GOT3 (cell line): ENCODE measurements around the gene DLEC1.

Experiments
- DNase-seq: peaks from one replicate; lab custom pipeline; 2025; ENCODE audit warnings: mixed read lengths; lab: John Stamatoyannopoulos, UW

Gene DLEC1

DNA sequence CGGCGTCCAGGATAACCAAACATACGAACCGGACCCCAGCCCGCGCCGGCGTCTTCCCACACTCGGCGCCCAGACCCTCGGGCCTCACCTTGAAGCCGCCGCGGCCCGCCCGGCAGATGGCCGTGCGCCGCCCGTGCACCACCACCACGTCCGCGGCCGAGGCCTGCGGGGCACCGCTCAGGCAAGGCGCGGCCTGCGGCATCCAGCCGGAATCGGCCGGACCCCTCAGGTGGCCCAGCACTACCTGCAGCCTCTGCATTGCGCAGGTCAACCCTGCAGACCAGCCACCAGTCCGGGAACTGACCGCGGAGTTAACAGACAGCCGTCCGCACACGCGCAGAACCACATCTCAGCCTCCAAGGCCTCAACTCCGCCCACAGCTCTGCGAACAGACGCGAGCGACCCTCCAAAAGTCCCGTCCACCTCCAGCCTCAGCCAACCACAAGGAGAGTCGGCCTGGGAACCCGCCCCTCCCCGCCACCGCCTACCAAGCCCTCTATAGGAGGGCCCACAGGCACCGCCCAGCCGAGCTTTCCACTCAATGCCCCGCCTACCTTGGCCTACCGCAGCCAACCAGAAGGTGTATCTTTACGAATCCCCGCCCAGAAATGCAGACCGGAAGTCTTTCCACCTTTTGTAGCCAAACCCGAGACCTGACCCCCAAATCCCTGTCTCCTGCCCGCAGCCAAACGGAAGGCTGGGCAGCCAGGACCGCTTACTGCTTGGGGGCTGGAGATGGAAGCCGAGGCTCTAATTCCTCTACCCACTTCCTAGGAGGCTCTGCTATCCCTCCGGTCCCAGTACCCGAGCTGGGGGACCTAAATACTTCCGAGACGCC is 98.0 kb downstream of the DLEC1 start, which contains the start of gene ACAA1:
Gene ACAA1 (minus strand): TSS at position 351 of the 838 bp plus-strand sequence. CDS start 92 bp downstream, at position 259.
- DNase-seq = peak; percentile 91

DNA sequence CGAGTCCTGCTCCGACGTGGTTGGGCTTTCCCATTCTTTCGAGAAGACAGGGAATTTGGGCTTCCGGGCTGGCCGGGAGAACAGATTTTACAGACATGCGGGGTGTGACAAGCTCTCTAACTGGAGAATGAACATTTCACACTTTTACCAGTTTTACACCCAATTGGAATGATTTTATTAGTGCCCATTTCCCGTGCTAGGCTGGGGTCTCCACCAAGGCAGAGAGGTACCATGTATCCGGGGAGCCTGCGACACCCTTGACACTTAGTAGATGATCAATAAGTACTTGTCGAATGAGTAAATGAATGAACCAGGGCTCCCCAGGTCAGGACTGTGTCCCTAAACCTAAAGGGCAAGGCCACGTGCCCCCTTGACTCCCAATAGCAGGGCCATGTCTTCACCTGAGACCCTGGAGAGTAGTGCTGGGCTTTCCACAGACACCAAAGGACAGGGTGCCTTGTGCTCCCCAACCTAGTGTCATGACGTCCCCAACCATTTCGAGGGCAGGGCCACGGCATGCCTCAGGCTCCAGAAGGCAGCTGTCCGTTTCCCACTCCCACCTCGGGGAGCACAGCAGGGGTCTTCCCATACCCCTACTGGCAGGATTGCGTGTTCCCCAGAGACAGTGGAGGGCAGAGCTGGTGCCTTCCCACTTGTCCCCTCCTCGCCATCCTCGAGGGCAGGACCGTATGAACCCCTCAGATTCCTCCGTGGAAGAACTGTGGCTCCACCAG is 98.8 kb downstream of the DLEC1 start:
- DNase-seq = peak; percentile 52

DNA sequence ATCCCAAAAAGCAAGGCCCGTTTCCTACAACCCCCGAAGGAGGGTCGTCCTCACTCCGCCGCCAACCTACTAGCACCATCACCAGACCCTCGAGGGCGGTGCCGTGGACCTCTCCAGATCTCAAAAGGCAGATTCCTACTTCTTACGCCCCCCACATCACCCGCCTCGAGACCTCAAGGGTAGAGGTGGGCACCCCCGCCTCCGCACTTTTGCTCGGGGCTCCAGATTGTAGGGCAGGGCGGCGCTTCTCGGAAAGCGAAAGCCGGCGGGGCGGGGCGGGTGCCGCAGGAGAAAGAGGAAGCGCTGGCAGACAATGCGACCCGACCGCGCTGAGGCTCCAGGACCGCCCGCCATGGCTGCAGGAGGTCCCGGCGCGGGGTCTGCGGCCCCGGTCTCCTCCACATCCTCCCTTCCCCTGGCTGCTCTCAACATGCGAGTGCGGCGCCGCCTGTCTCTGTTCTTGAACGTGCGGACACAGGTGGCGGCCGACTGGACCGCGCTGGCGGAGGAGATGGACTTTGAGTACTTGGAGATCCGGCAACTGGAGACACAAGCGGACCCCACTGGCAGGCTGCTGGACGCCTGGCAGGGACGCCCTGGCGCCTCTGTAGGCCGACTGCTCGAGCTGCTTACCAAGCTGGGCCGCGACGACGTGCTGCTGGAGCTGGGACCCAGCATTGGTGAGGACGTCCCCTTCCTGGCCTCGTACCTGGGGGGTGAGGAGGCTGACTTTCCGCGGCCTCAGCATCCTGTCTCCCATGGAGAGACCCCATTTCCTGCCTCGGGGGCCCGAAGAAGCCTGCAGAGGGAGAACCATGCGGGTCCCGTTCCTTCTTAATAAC is 99.6 kb downstream of the DLEC1 start, which contains the start of gene MYD88:
Gene MYD88 (plus strand): TSS at position 313 of the 842 bp plus-strand sequence. CDS start 40 bp downstream, at position 353.
- DNase-seq = peak; percentile 12

DNA sequence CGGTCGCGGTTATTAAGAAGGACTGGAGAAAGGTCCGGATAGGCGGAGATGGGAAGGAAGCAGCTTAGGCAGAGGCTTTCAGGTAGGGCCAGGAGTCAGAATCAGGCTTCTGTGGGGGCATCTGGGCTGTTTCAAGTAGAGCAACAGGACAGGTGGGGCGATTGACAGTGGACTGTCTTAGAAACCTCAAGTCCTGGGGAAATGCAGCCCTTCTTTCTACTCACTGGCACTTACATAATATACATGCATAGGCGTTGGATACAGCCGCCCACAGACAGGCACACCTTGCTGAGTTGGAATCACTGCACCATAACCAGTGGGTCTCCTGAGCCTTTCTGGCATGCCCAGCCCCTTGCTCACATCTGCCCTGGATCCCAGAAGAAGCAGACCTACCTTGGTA is 100.2 kb downstream of the DLEC1 start:
- no peak for DNase-seq

DNA sequence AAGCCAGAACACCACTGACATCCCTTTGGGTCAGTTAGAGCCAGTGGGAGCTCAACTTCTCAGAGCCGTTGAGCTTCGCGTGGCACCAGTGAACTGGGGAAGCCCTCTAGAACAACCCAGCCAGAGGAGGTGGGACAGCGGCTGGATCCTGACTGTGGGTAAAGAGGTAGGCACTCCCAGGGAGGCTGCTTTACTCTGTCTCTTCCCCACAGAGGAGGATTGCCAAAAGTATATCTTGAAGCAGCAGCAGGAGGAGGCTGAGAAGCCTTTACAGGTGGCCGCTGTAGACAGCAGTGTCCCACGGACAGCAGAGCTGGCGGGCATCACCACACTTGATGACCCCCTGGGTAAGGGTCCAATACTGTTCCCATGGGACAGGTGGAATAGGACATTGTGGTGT is 100.6 kb downstream of the DLEC1 start:
- no peak for DNase-seq

DNA sequence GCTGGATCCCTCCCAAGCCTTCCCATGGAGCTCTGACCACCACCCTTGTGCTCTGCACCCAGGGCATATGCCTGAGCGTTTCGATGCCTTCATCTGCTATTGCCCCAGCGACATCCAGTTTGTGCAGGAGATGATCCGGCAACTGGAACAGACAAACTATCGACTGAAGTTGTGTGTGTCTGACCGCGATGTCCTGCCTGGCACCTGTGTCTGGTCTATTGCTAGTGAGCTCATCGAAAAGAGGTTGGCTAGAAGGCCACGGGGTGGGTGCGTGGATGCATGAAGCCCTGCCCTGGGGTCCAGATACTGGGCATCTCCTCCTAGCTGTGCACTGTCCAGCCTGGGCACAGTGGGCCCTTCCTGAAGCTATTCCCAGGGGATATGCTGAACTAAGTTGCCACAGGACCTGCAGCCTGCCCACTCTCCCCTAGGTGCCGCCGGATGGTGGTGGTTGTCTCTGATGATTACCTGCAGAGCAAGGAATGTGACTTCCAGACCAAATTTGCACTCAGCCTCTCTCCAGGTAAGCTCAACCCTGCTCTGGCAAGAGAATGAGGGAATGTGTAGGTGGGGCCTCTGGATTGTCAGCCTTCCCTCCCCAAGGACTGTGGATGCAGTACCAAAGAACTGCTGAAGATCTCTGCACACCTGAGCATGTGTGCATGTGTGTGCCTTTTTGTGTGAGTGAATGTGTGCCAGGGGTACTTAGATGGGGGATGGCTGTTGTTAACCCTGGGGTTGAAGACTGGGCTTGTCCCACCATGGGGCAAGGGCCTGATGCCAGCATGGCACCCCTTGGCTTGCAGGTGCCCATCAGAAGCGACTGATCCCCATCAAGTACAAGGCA is 101.5 kb downstream of the DLEC1 start:
- DNase-seq = no peak

DNA sequence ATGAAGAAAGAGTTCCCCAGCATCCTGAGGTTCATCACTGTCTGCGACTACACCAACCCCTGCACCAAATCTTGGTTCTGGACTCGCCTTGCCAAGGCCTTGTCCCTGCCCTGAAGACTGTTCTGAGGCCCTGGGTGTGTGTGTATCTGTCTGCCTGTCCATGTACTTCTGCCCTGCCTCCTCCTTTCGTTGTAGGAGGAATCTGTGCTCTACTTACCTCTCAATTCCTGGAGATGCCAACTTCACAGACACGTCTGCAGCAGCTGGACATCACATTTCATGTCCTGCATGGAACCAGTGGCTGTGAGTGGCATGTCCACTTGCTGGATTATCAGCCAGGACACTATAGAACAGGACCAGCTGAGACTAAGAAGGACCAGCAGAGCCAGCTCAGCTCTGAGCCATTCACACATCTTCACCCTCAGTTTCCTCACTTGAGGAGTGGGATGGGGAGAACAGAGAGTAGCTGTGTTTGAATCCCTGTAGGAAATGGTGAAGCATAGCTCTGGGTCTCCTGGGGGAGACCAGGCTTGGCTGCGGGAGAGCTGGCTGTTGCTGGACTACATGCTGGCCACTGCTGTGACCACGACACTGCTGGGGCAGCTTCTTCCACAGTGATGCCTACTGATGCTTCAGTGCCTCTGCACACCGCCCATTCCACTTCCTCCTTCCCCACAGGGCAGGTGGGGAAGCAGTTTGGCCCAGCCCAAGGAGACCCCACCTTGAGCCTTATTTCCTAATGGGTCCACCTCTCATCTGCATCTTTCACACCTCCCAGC is 102.4 kb downstream of the DLEC1 start:
- no peak for DNase-seq

DNA sequence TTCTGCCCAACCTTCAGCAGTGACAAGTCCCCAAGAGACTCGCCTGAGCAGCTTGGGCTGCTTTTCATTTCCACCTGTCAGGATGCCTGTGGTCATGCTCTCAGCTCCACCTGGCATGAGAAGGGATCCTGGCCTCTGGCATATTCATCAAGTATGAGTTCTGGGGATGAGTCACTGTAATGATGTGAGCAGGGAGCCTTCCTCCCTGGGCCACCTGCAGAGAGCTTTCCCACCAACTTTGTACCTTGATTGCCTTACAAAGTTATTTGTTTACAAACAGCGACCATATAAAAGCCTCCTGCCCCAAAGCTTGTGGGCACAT is 102.9 kb downstream of the DLEC1 start:
- DNase-seq = no peak

DNA sequence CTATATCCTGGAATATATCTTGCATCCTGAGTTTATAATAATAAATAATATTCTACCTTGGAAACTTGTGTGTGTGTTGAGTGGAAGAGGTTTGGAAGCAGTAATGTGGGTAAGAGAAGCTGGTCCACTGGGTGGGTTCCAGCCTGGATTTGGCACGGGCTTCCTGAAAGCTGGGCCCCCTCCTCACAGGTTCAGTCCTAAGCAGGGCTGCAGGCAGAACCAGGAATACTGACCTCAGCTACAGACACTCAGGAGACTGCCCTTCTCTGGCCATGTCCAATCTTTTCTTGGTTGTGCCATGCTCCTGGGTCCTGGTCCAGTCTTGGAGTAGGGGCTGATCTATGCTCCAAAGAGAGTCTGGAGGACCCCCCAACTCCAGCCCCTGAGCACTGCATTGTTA is 104.0 kb downstream of the DLEC1 start:
- no peak for DNase-seq

DNA sequence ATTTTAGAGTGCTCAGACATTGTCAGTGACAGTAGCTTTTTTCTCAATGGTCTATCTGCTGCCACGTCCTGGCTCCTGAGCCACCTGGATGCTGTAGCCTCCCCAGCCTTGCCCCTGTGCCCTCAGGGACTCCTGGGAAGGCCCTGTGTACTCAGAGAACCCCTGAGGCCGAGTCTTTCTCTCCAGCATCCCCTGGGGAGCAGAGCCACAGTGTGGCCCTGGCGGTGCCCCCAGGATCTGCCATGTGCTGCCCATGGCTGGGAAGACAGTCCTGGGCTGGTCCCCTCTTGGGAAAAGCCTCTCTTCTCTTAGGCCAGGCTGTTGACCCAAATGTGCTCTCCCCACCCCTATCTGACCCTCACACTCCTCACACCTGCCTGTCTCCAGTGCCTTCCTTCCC is 104.5 kb downstream of the DLEC1 start:
- DNase-seq = no peak

DNA sequence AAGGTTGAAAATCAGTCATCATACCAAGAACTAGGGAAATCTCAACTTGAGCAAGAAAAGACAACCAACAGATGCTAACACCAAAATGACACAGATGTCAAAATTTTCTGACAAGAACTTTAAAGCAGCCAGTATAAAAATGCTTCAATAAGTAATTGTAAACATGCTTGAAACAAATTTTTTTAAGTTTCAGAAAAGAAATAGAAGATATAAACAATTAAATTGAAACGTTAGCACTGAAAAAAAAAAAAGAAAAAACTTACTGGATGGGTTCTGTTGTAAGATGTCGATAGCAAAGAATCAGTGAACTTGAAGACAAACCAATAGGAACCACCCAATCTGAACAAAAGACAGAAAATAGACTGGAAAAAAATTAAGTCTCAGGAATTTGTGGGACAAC is 107.5 kb downstream of the DLEC1 start:
- no peak for DNase-seq

DNA sequence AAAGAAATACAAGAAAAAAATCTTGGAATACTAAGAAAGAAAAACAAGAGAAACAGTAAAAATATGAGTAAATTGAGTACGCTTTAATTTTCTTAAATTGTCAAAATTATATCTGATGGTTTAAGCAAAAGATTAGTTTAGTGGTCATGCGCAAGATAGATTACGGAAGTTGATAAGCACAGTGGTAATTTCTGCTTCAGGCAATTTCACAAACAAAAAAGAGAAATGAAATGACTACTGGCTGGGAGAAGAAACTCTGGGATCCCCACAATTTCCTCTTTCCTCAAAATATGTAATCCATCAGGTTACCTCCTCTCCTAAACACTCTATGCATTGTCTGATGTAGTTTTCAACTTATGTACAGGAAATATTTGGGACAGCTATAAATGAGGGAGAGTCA is 108.4 kb downstream of the DLEC1 start:
- DNase-seq = no peak

DNA sequence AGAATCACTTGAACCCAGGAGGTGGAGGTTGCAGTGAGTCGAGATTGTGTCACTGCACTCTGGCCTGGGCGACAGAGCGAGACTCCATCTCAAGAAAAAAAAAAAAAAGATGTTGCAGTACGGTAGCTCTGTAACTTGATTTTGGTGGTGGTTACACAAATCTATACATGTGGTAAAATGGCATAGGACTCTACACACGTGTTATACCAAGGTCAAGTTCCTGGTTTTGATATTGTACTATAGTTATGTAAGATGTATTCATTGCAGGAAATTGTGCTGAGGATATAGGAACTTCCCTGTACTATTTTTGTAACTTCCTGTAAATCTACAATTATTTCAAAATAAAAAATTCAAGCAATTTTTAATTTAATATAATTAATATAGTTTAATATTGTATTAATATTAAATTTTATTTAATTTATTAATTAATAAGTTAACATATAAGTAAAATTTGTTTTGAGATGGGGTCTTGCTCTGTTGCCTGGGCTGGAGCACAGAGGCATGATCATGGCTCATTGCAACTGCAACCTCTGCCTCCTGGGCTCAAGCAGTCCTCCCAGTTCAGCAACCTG is 109.4 kb downstream of the DLEC1 start:
- DNase-seq = no peak

DNA sequence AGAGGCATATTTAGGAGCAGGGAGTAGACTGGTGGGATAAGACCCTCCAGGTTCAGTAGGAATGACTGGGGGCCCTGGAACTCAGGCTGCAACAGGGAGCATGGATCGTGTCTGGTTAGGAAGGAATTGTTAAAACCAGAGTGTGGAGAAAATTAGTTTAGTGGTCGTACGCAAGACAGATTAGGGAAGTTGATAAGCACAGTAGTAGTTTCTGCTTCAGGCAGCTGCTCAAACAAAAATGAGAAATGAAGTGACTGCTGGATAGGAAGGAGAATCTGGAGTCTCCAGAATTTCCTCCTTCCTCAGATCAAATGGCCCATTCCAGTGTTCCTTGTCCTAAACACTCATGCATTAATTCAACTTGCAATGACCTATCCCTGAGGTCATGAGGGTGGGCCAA is 110.7 kb downstream of the DLEC1 start:
- DNase-seq = no peak

DNA sequence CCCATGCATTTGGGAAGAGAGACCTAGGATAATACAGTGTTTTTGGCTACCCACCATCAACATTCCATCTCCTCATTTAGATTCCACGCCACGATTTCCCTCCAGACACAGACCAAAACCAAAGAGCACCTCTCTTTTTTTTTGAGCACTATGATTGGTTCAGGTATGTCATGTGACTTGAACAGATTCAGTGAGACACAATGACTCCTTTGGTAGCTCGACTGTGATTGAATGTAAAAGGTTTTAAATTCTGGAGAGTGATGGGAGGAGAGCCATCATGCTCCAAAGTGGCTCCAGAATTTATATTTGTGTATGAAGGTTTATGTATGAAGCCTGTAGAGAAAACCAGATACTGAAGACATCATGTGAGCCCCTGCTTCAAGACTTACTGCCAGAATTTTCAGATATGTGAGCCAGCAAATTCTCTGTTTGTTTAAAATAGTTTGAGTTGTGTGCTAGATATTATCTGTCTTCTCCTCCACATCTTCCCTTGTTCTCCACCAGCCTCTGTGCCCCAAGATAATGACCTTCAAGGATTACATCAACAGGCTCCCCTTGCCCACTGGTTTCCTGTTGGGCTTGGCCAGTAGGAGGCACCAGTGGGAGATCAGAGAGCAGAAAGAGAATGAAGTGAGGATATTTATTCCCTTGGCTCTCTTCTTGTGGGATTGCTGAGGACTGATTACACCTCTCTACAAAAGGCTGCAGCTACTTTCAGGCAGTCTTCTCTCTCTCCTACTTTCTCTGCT is 111.9 kb downstream of the DLEC1 start:
- DNase-seq = no peak

DNA sequence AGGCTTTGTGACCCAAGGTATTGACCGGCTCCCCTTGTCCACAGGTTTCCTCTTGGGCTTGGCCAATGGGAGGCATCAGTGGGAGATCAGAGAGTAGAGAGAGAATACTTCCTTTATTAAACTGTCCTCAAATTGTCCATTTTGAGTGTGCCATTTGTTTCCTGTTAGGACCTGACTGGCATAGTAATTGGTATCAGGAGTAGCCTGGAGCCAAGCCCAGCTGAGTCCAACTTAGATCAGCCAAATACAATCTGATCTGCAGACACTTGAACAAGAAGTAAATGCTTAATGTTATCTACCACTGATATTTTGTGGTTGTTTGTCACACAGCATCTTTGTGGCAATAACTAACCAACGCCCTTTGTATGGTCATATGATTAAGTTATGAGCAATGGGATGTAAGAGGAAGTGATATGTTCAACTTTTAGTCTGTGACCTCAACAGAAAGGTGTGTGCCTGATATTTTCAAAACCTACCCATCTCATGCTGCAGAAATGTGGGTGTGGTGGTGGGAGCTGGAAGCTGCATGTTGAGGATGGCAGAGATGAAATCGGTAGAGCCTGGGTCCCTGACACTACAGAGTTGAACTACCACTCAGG is 112.8 kb downstream of the DLEC1 start:
- no peak for DNase-seq

DNA sequence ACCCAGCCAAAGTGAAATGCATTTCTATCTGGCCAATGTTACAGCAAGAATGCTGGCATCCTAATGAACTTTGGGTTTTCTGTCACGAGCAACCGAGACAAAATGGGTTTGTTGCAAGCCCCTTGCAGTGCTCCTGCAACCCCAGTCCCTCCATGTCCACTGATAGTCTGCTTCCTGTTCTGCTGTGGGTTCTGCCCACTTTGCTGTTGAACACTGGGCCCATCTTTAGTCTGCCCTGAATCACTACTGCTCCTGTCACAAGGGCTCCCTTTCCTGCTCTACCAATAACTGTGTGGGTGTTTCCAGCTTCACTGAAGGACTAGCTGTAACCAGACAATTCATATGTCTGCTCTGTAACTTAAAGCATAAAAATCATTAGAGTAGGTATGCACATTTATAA is 113.6 kb downstream of the DLEC1 start:
- no peak for DNase-seq

DNA sequence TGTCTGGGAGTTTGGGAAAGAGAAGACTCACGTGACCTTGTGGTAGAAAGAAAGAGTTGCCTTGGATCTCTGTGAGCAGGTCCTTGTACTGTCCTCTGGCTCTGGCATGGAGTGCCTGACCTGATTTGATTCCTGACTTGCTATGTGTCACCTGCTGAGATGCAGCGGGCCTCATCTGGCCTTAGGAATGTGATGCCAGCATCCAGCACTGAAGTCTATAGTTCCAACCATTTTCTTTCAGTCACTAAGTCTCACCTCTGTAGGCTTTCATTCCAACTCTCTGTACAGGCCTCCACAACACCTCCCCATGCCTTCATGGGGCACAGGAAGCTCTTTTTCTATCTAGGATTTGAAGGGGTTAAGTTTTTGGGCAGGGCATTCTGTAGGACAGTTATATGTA is 114.2 kb downstream of the DLEC1 start:
- DNase-seq = no peak

DNA sequence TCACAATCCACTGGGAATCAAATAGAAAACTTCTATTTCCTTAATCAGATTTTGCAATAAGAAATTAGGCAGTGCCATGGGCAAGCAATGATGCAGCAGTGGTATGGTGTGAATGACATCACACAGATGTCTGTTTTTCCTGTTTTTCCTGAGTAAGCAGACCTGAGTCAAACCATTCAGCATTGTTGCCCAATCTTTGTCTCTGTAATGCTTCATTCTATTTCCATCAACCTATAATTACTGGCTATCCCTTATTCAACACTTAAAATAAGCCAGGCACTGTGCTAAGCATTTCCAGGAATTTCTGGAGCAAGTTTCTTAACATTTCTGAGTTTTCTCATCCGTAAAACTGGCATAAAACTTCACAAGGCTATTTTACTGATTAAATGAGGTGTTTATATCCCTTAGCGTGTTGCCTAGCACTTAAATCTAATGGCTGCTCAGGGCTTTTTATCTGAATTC is 115.1 kb downstream of the DLEC1 start:
- DNase-seq = no peak
